Subcutaneous abdominal adipose tissue (tissue), 5 donors: ENCODE results near the gene AP4M1.
"Not testable (repeated sequence)": the region's sequence is repeated elsewhere in the genome, so short reads cannot be mapped to it uniquely, and the experiment has no call there.

Source experiments
- H3K27ac ChIP-seq: one replicate; pipeline ENCODE4 v1.7.0; 2013; ENCODE audit warnings: low read depth, mild to moderate bottlenecking, inconsistent platforms, low read length, moderate library complexity
- H3K27me3 ChIP-seq, 5 donors: one replicate each; pipeline ENCODE4 v1.7.0; 2013; ENCODE audit warnings: low read length in 5 of 5, inconsistent platforms in 1 of 5; ENCODE audit not compliant: control insufficient read depth in 5 of 5, insufficient read depth in 4 of 5
- H3K36me3 ChIP-seq, 5 donors: one replicate each; pipeline ENCODE4 v1.7.0; 2013; ENCODE audit warnings: low read length in 5 of 5; ENCODE audit not compliant: control insufficient read depth in 5 of 5, insufficient read depth in 5 of 5
- H3K4me1 ChIP-seq, 5 donors: one replicate each; pipeline ENCODE4 v1.7.0; 2013; ENCODE audit warnings: low read length in 5 of 5, mild to moderate bottlenecking in 3 of 5, moderate library complexity in 1 of 5; ENCODE audit not compliant: control insufficient read depth in 5 of 5, insufficient read depth in 5 of 5
- H3K4me3 ChIP-seq, 5 donors: one replicate each; pipeline ENCODE4 v1.7.0; 2013; ENCODE audit warnings: low read length in 5 of 5, low read depth in 1 of 5
- H3K9ac ChIP-seq, 5 donors: one replicate each; pipeline ENCODE4 v1.7.0; 2013; ENCODE audit warnings: low read length in 5 of 5, mild to moderate bottlenecking in 4 of 5, moderate library complexity in 3 of 5
- H3K9me3 ChIP-seq, 5 donors: one replicate each; pipeline ENCODE4 v1.7.0; 2013; ENCODE audit warnings: low read length in 5 of 5; ENCODE audit not compliant: control insufficient read depth in 5 of 5
- donor health status: healthy.
- donor health status: healthy.
- donor health status: healthy.
- donor health status: healthy.
- donor health status: healthy.

AP4M1 gene

GRCh38 chr7:100146350-100146749 is 44.9 kb downstream of the AP4M1 start:
- H3K4me3 ChIP-seq, H3K27me3 ChIP-seq: not testable (repeated sequence)

GRCh38 chr7:100147278-100147677 is 45.8 kb downstream of the AP4M1 start:
- H3K4me1 ChIP-seq, result peaks cover 2 to 25% (median 20%) of the 10 kb centered on the region in 5 donors
- peaks cover 0 to under 1% (median 0%) of the 10 kb centered on the region in 5 donors for H3K27me3 ChIP-seq
- no peaks in the 10 kb centered on the region for H3K36me3 ChIP-seq
- H3K9me3 ChIP-seq, result no peaks in the 10 kb centered on the region
- no peak overlapping the region for H3K27ac ChIP-seq
- no peak overlapping the region for H3K9ac ChIP-seq
- H3K4me3 ChIP-seq, result no peak overlapping the region

More at GRCh38 chr7:100146350-100146749, 44.9 kb downstream of the AP4M1 start:
- H3K9ac ChIP-seq, H3K27ac ChIP-seq, H3K9me3 ChIP-seq, H3K36me3 ChIP-seq: not testable (repeated sequence)
- peaks cover 2 to 21% (median 20%) of the 10 kb centered on the region in 5 donors for H3K4me1 ChIP-seq

GRCh38 chr7:100148225-100148558 is 46.7 kb downstream of the AP4M1 start:
- no peaks in the 10 kb centered on the region for H3K9me3 ChIP-seq
- H3K27me3 ChIP-seq, result no peaks in the 10 kb centered on the region
- H3K4me3 ChIP-seq, result peak overlapping the region; percentile 59 to 99 (median 93)
- H3K36me3 ChIP-seq, result peaks cover 0 to 4% (median 2%) of the 10 kb centered on the region in 5 donors
- peak overlapping the region in 3 of 5 donors; percentile 59 to 72 (median 59) for H3K9ac ChIP-seq
- peak overlapping the region; percentile 37 for H3K27ac ChIP-seq
- H3K4me1 ChIP-seq, result peaks cover 2 to 29% (median 20%) of the 10 kb centered on the region in 5 donors

- peak within 1 kb of the TSS; percentile 89 to 99 (median 93) for H3K4me3 ChIP-seq
- H3K27me3 ChIP-seq, result no peaks in the 10 kb centered on the region
- H3K4me1 ChIP-seq, result peaks cover 2 to 30% (median 21%) of the 10 kb centered on the region in 5 donors
- H3K9ac ChIP-seq, result peak within 1 kb of the TSS; percentile 73 to 95 (median 92)
- H3K36me3 ChIP-seq, result peaks cover 0 to 9% (median 8%) of the 10 kb centered on the region in 5 donors
- peak within 1 kb of the TSS; percentile 86 for H3K27ac ChIP-seq
- H3K9me3 ChIP-seq, result no peaks in the 10 kb centered on the region
Observed at GRCh38 chr7:100148559-100149328, 47.3 kb downstream of the AP4M1 start, which contains the start of gene LAMTOR4. TSS of gene LAMTOR4 (plus strand) at chr7:100148918. CDS start at chr7:100148973, 55 bp downstream.

GRCh38 chr7:100152404-100152803 is 51.0 kb downstream of the AP4M1 start:
- H3K27me3 ChIP-seq, result no peaks in the 10 kb centered on the region
- H3K36me3 ChIP-seq, result peaks cover 0 to 41% (median 36%) of the 10 kb centered on the region in 5 donors
- H3K27ac ChIP-seq, result no peak overlapping the region
- peaks cover 2 to 56% (median 41%) of the 10 kb centered on the region in 5 donors for H3K4me1 ChIP-seq
- H3K9me3 ChIP-seq, result no peaks in the 10 kb centered on the region
- H3K9ac ChIP-seq, result no peak overlapping the region
- no peak overlapping the region for H3K4me3 ChIP-seq

GRCh38 chr7:100152937-100153666 is 51.7 kb downstream of the AP4M1 start:
- Histone ChIP-seq H3K36me3 (peaks cover 0 to 41% (median 36%) of the 10 kb centered on the region in 5 donors), H3K27me3 (no peaks in the 10 kb centered on the region), H3K4me1 (peaks cover 5 to 60% (median 45%) of the 10 kb centered on the region in 5 donors)

GRCh38 chr7:100153708-100154535 is 52.5 kb downstream of the AP4M1 start:
- H3K9ac ChIP-seq, result no peak overlapping the region

More at GRCh38 chr7:100152937-100153666, 51.7 kb downstream of the AP4M1 start:
- H3K9me3 ChIP-seq, result no peaks in the 10 kb centered on the region
- no peak overlapping the region for H3K4me3 ChIP-seq
- H3K9ac ChIP-seq, result no peak overlapping the region
- H3K27ac ChIP-seq, result no peak overlapping the region

GRCh38 chr7:100154651-100155491 is 53.4 kb downstream of the AP4M1 start:
- Histone ChIP-seq H3K9ac (peak overlapping the region in 1 of 5 donors; percentile 56), H3K27ac (no peak overlapping the region), H3K36me3 (peaks cover 0 to 41% (median 36%) of the 10 kb centered on the region in 5 donors), H3K9me3 (no peaks in the 10 kb centered on the region), H3K27me3 (no peaks in the 10 kb centered on the region), H3K4me1 (peaks cover 3 to 52% (median 33%) of the 10 kb centered on the region in 5 donors), H3K4me3 (no peak overlapping the region)

More at GRCh38 chr7:100153708-100154535, 52.5 kb downstream of the AP4M1 start:
- Histone ChIP-seq H3K27me3 (no peaks in the 10 kb centered on the region), H3K36me3 (peaks cover 0 to 41% (median 36%) of the 10 kb centered on the region in 5 donors), H3K4me3 (no peak overlapping the region), H3K4me1 (peaks cover 5 to 58% (median 40%) of the 10 kb centered on the region in 5 donors), H3K27ac (no peak overlapping the region), H3K9me3 (no peaks in the 10 kb centered on the region)
